ENCODE measurements around the gene SVEP1.

DNA sequence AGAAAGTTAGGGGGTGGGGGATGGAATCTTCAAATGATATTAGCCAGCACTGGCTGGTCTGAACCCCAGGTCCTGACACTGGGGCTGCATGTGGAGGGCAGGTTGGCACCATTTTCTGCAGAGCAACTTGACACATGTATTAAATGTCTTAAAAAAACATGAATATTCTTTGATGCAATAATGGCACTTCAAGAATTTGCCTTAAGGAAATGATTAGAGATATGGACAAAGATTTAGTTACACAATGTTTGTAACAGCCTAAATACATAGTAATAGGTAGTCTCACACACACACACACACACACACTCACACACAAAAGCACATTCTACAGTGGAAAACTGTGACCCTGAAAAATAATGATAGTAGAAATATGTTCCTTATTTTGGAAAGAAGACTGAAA, 3.6 kb downstream of the SVEP1 start:
- TF ChIP-seq, protein P1, sequence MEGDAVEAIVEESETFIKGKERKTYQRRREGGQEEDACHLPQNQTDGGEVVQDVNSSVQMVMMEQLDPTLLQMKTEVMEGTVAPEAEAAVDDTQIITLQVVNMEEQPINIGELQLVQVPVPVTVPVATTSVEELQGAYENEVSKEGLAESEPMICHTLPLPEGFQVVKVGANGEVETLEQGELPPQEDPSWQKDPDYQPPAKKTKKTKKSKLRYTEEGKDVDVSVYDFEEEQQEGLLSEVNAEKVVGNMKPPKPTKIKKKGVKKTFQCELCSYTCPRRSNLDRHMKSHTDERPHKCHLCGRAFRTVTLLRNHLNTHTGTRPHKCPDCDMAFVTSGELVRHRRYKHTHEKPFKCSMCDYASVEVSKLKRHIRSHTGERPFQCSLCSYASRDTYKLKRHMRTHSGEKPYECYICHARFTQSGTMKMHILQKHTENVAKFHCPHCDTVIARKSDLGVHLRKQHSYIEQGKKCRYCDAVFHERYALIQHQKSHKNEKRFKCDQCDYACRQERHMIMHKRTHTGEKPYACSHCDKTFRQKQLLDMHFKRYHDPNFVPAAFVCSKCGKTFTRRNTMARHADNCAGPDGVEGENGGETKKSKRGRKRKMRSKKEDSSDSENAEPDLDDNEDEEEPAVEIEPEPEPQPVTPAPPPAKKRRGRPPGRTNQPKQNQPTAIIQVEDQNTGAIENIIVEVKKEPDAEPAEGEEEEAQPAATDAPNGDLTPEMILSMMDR (IDR thresholded peaks at IDR 0.05): no peak
- TF ChIP-seq ZFX (IDR thresholded peaks at IDR 0.05; ENCODE audit: borderline replicate concordance): no peak

Measured in 22Rv1 (cell line).